ENCODE data around the gene ACOX3.
"Not testable (repeated sequence)": the region's sequence is repeated elsewhere in the genome, so short reads cannot be mapped to it uniquely, and the experiment has no call there.

The ACOX3 gene

DNA sequence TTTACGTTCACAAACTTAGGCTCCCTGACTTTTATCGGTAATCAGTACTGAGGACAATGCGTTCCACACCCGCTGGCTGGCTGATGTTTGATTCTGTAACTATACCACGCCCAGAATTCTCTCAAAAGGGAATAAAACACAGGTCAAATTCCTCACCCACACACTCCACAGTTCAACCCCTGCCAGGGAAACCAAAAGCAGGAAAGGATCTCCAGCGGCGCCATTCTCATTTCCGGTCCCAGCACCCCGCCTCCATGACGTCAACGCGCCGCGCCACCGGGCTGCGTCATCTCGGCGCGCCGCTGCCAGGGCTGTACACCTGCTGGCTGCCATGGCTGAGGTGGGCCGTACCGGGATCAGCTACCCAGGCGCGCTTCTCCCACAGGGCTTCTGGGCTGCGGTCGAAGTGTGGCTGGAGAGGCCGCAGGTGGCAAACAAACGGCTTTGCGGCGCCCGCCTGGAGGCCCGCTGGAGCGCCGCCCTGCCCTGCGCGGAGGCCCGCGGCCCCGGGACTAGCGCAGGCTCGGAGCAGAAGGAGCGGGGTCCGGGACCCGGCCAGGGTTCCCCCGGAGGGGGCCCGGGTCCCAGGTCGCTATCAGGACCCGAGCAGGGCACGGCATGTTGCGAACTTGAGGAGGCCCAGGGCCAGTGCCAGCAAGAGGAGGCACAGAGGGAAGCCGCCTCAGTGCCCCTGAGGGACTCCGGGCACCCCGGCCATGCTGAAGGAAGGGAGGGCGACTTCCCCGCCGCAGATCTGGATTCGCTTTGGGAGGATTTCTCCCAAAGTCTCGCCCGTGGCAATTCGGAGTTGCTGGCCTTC, at the start of gene ACOX3, which contains the start of gene TRMT44:
Gene ACOX3 (minus strand): TSS at position 232 of the 820 bp plus-strand sequence. CDS start 24,202 bp downstream, outside the sequence.
Gene TRMT44 (plus strand): TSS at position 286 of the 820 bp plus-strand sequence. CDS start 46 bp downstream, at position 332.
- peak; percentile 67 for DNase-seq (ENCODE audit: low read depth, low spot score)
- peak within 1 kb of the TSS; percentile 99 for H3K27ac ChIP-seq

DNA sequence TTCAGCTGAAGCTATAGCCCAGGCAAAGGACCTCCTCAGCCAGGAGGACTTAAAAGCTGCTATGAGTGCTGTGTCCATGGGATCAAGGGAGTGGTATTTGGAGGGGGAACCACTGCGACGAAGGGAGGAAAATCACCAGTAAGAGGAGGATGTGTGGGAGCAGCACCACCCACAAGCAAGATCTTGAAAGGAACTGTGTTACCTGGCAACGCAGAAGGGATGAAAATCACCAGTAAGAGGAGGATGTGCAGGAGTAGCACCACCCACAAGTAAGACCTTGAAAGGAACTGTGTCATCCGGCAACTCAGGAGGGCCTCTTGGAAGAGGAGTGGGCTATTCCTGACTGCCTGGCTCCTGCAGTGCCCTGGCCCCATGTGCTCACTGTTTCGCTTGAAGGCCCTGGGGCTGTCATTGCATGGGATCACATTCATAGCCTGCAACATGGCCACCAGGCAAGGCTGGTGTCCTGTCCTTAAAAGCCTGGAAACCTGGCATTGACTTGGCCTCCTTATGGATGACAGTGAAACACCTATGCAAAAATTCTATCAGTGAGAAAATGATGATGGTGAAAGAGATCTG, 48.4 kb upstream of the ACOX3 start:
- DNase-seq (ENCODE audit: low read depth, low spot score): no peak
- H3K27ac ChIP-seq: no peak overlapping the region

DNA sequence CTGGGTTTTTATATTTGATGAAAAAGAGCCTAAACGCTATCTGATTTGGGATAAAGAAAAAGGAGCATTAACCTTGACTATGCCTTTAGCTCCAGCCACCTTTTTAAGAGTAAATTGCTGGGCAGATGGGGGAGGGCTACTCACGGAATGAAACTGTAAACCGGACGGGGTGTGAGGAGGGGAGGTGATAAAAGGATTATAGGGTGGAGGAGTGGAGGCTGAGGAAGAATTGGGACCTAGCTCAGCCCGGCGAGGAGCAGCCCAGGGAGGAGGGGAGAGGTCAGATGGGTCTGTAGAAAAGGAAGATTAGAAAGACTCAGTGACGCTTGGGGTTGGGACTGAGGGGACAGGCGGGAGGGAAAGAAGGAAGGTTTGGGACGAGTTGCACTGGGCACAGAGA, 46.1 kb upstream of the ACOX3 start:
- H3K27ac ChIP-seq; DNase-seq (ENCODE audit: low read depth, low spot score): not testable (repeated sequence)

DNA sequence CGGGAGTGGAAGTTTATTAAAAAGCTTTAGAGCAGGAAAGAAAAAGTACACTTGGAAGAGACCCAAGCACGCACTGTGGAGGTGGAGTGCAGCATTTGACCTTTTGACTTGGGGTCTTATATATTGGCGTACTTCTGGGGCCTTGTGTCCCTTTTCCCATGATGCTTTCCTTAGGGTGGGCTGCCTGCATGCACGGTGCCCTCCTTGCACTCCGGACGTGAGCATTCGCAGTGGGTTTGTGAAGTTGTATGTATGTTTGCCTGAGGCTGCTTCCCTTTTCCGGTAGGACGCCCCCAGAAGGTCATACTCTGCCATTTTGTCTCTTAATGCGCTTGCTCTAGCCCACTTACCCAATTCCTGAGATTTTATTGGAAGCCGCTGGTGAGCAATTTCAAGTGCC, 39.7 kb upstream of the ACOX3 start:
- DNase-seq (ENCODE audit: low read depth, low spot score): no peak
- no peak overlapping the region for H3K27ac ChIP-seq

DNA sequence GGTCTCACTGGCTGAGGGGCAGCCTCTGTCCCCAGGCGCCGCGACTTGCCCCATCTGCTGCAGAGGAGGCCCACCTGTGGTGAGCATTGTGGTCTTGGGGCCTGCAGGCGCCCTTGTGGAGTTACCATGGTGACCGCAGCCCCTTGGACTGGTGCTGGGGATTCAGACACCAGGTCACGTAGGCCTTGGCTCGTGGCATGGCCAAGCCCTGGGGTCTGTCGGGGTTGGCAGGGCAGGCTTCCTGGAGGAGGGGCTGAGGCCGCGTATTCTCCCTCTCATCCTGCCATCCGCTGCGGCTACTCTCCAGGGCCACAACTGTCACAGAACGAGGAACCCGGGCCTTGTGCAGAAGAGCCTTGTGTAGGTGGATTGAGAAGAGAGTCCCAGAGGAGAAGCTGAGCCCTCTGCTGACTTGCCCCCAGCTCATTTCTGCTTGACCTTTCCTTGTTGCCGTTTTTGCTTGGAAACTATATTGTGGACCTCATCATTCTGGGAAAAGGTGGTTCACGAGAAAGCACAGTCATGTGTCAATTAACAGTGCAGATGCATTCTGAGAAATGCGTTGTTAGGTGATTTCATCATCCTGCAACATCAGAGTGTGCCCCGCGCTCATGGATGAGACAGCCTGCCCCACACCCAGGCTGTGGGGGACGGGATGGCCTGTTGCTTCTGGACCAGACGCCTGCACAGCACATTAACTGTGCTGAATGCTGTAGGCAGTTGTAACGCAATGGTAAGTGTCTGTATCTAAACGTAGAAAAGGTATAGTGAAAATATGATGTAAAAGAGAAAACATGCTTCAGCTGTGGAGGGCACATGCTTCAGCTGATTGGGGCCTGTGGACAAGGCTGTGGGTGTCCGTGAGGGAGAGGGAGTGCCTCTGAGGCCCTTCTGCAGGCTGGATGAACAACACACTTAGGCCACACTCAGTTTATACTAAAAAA, 38.5 kb upstream of the ACOX3 start:
- DNase-seq (ENCODE audit: low read depth, low spot score): no peak
- no peak overlapping the region for H3K27ac ChIP-seq

DNA sequence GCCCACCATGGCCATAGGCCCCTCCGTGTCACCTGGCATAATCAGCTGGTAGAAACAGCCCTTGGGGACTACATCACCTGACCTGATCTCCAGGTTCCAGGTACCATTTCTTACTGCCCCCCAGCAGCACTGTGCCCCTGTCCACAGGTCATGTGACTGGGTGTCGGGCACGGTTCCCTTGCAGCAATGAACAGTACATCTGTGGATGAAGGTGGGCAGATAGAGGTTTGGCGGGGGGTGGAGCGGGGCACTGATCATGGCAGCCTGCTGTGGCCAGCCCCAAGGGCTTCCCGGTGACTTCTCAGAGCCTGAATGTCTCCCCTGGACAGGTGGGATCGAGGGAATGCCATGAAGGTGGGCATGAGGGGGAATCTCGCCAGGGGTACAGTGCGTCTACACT, 37.8 kb upstream of the ACOX3 start:
- H3K27ac ChIP-seq: no peak overlapping the region
- DNase-seq (ENCODE audit: low read depth, low spot score): no peak

DNA sequence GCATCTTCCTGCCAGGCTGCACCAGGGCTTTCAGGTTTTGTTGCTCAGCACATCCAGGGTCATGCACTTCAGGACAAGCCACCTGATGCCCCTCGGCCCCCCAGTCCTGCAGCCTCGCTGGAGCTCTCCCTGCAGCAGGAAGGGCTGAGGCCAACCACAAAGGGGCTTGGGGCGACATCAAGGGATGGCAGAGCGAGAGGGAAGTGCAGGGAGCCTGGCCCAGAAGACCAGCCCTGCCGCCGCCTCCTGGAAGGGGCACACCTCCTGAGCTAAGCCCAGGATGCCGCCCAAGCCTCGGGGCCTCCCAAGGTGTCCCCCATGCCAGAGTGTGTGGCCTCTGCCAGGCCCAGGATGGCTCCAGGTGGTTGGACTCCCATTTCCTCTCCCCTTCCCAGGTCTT, 37.2 kb upstream of the ACOX3 start:
- no peak for DNase-seq (ENCODE audit: low read depth, low spot score)
- no peak overlapping the region for H3K27ac ChIP-seq

DNA sequence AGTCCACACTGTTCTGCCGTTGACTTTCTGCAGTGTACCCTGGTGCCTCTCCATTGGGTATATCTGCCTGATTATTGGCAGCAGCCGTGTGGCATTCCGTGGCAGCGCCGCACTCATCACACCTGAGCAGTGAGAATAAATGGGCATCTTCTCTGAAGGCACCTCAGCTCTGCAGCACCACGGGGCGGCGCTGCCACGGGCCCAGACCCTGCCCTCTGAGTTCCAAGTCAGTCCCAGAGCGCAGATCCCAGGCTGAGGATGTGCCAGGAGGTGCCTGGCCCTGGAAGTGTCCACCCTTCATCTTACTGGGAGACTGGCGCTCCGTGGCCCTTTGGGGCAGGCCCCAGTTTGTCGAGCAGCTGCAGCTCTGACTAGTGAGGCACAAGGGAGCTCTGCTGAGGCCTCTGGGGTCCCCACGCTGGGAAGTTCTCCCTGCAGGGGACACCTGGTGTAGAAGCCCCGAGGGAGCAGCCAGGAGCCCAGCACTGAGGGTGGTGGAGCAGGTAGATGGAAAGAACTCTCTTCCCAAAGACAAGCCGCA, 36.6 kb upstream of the ACOX3 start:
- no peak for DNase-seq (ENCODE audit: low read depth, low spot score)
- H3K27ac ChIP-seq: no peak overlapping the region

DNA sequence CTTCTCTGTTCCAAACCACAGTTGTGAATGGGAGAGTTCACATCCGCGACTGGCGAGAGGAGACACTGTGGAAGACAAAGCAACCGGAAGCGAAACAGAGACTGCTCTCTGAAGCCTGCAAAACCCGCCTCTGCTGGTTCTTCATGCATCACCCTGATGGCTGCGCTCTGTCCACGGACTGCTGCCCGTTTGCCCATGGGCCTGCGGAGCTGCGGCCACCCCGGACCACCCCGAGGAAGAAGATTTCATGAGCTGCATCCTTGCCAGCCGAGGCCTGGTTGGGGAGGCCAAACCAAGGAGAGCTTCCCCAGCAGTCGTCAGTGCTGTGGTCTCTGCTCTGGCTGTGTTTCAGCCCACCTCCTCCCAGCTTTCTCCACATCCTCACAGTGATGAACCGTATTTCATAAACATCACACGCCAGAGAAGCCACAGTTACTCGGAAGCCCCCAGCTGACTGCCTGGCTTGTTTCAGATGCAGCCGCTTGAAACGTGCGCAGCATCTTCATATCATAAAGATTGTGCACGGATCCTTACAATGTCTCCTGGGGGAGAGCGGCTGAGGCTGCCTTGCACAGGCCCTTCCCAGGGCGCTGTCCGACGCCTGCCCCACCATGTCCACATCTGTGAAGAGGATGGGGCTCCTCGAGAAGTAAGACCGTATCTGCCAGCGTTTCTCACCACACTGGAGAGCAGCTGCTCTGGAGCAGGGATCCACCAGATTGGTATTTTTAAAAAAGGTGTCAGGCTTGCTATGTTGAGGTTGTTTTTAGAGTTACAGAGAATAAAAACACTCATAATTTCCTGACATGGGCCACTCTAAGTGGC, 35.4 kb upstream of the ACOX3 start:
- no peak for DNase-seq (ENCODE audit: low read depth, low spot score)

DNA sequence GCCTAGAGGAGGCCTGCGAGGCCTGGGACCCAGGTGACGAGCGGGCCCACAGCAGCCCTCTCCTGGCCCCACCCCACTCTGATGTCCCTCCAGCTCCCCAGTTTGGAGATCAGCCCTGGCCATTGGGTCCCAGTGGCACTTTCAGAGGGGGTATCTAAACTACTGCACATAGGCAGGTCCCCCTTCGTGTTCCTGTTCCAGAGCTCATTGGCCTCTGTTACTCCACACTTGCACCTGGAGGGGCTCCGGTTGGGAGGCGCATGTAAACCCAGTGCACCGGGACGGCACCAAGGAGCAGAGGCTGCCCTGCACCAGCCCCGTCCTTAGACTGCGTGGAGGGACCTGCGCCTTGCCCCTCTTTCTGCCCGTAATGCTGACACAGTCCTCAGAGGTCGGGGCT, 34.3 kb upstream of the ACOX3 start:
- H3K27ac ChIP-seq: no peak overlapping the region
- no peak for DNase-seq (ENCODE audit: low read depth, low spot score)

More for the DNA sequence above, 35.4 kb upstream of the ACOX3 start:
- H3K27ac ChIP-seq: no peak overlapping the region

DNA sequence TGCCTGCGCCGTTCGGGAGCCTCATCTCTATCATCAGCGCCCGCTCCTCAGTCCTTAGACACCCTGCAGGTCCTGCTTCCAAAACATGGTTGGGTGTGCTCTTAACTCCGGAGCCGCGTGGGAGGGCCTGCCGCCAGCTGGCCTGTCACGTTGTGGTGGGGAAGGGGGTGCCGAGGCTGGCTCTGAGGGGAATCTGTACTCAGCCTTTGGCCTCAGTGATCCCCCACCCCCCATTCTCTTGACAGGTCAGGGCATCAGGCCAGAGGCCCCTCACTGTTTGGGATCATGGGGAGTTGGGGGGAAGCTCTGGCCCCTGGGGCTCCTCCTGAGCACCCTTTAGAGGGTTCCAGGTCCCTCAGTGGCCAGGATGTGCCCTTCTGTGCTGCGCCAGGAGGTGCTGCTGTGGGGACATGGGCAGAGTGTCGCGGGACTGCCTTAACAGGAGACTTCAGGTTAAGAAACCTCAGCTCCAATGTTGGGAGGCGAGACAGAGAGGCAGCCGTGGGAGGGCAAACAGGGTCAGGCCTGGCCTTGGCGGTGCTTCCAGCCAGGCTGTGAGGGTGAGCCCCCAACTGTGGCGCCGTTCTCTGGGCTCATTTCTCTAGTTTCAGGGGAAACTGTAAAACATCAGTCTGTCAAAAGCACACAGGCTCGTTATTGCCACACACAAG, 33.5 kb upstream of the ACOX3 start:
- no peak overlapping the region for H3K27ac ChIP-seq
- DNase-seq (ENCODE audit: low read depth, low spot score): no peak

DNA sequence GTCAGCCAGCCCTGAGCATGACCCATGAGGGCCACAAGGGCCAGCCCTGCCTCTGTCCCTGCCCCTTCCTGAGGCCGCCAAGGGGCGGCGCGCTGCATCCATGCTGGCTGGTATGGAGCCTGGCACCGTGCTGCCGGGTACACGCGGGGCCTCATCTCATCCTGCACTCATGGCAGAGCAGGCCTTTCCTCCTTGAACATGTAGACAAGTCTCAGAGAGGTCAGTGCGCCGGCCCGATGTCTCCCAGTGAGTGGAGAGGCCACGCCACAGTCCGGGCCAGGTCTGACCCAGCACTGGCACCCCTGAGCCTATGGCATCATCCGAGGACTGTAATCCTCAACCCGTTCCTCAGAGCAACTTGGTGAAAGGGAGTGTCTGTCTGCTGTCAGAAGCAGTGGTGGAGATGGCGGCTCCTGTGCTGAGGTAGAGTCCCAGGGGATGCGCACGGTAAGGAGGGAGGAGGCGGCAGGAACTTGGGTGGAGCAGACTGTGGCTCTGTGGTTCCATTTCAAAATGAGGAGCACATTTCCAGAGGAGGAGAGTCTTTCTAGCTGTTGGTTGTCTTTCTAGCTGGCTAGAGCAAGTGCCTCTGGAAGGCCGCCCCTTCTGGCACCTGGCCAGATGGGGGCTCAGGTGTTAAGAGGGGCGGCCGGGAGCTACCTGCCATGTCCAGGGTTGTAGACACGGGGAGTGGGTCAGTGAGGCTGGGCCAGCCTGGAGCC, 32.8 kb upstream of the ACOX3 start:
- no peak overlapping the region for H3K27ac ChIP-seq
- DNase-seq (ENCODE audit: low read depth, low spot score): no peak

DNA sequence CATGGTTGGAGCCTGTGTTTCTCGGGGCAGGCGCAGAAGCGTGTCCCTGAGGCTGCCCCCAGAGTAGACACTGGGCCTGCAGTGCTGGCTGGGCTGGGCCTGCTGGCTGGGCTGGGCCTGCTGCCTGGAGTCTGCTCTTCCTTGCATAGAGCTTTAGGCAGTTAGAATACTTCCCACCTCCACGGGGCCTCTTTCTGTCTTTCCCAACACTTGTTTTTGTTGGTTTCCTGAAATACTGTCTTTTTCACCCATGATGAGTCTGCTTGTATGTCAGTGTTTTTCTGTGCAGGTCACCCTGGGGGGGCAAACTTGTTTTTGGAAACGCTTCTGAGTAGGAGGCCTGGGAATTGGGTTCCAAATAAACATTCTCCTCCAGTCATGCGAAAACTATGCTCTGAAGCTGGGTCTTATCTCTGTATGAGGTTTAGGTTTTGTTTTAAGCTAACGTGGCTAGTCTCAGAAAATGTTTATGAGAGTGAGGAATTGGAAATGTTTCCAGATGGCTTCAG, 32.2 kb upstream of the ACOX3 start:
- DNase-seq (ENCODE audit: low read depth, low spot score): no peak

DNA sequence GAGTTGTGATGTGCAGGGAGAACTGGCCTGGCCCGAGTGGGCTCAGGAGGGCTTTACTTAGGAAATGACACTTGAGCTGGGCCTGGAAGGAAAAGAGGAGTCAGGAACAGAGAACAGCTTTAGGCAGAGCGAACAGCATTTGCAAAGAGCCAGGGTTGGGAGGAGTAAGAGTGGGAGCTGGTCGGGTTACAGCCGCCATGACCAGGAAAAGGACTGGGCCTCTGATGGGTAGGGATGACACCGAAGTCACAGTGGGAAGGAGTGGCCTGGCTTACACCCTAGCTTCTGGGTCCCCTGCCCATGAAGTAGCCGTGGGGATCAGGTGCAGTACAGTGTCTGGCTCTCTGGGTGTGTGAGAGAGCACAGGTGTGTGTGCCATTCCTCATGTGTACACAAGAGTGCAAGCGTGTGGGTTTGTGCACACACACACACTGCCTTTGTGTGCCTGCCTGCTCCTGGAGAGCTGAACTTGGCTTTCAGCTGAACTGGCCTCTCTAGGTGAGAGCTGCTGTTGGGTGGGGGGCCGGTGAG, 31.7 kb upstream of the ACOX3 start:
- DNase-seq (ENCODE audit: low read depth, low spot score): no peak
- no peak overlapping the region for H3K27ac ChIP-seq

More for the DNA sequence above, 32.2 kb upstream of the ACOX3 start:
- no peak overlapping the region for H3K27ac ChIP-seq

DNA sequence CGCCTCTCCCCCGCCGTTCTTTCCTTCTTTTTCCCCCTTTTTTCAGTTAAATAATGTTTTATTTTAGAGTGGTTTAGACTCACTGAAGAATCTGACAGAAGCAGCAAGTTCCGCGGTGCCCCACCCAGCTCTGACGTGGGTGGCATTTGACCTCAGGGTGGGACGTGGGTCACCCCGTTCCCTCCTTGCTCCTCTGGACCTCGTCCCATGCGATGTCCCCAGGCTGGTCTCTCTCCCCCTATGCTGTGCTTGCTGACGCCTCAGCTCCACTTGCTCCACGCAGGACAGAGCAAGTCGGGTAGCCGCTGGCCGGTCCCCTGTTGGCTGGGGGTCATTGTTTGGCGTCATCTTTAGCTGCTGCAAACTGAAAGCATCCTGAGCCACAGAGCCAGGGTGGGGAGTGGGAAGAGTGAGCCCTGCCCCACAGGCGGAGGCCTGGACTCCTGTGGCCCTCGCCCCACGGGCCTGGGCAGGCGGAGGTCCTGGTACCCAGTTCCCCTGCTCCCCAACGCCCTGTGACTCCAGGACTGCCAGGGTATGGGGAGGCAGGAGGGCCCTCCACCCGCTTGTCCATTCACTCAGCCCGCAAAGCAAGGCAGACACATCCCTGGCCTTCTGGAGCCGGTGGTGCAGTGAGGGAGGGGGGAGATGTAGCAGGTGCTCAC, 30.8 kb upstream of the ACOX3 start:
- no peak overlapping the region for H3K27ac ChIP-seq
- no peak for DNase-seq (ENCODE audit: low read depth, low spot score)

DNA sequence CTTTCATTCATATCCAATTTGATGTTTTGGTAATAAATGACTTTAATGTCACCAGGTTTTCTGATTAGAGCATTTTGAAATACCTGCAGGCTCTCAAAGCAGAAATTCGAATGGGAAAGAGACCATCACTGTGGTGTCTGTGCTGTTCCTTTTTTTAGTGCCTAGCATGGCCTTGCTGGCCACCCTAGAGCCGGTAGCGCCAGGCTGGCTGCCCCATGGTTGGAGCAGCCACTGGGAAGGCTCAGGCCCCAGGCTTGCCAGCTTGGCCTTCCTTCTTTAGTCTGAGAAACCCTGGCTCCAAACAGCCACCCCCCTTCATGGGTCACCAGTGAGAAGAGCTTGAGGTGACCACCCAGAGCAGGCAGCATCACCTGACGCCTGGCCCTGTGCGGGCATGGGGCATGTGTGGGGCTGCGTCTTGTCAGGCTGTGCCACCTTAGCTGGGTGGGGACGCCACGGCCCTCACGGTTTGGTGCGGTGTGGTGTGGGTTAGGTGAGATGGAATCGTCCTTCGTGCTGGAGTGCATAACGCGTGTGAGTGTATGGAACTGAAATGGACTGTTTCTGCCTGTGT, 30.0 kb upstream of the ACOX3 start:
- H3K27ac ChIP-seq: no peak overlapping the region
- DNase-seq (ENCODE audit: low read depth, low spot score): no peak

DNA sequence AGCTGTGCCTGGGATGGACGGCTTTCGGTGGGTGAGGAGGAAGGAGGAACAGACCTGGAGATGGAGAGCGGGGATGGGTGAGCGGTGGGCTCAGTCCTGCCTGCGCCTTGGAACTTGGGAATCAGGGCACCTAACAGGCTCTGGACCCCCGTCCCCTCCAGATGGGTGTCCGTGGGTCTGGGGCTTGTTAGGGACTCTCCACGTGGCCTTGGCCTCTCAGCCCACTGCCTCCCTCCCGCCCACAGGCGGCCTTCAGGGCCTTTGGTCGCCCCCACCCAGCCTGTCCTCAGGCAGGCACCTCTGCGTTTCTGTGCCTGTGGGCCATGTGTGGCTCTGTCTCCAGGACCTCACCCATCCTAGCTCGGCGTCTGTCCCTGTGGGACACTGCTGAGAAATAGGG, 29.0 kb upstream of the ACOX3 start:
- H3K27ac ChIP-seq: no peak overlapping the region
- DNase-seq (ENCODE audit: low read depth, low spot score): no peak

Data from epithelial cell of prostate (primary cell).